Right lobe of liver (tissue), 6 donors: Measurements from ENCODE around the gene MT1M. TPM values are rescaled to one million over a fixed set of nuclear protein-coding genes. Genes with fewer than 3 reads are reported as not detected.
"Not testable (repeated sequence)": the region's sequence is repeated elsewhere in the genome, so short reads cannot be mapped to it uniquely, and the experiment has no call there.

Source experiments
- ATAC-seq, 4 donors: fragments of 200-7000 bp; cut with Tn5 transposase; one replicate each; pipeline ENCODE4 v1.9.1; 2020; ENCODE audit warnings: mild to moderate bottlenecking in 4 of 4, moderate library complexity in 4 of 4
- DNase-seq, 3 donors: peaks; one replicate each; pipeline ENCODE4 v3.0.0-alpha.2; 2020
- H3K27ac ChIP-seq, 3 donors: fragments of 200-600 bp; one replicate each; pipeline ENCODE4 v1.8.0; 2022
- H3K27me3 ChIP-seq, 2 donors: fragments of 200-600 bp; one replicate each; pipeline ENCODE4 v1.8.0; 2022
- H3K36me3 ChIP-seq, 4 donors: fragments of 200-600 bp; sonication (generic) in 1 of 4; one replicate each; pipeline versions ENCODE4 v1.5.1 to v1.8.0; 2017 to 2022; ENCODE audit warnings: control low read depth in 1 of 4
- H3K4me1 ChIP-seq, 4 donors: fragments of 200-600 bp; sonication (generic) in 1 of 4; one replicate each; pipeline versions ENCODE4 v1.5.1 to v1.8.0; 2017 to 2022; ENCODE audit warnings: control low read depth in 1 of 4
- H3K4me3 ChIP-seq, 3 donors: fragments of 200-600 bp; one replicate each; pipeline ENCODE4 v1.8.0; 2022
- H3K9me3 ChIP-seq, 4 donors: fragments of 200-600 bp; sonication (generic) in 1 of 4; one replicate each; pipeline versions ENCODE4 v1.5.1 to v1.8.0; 2017 to 2022; ENCODE audit warnings: control low read depth in 1 of 4
- POLR2A ChIP-seq: fragments of 450-650 bp; IDR thresholded peaks from one replicate; pipeline ENCODE4 v1.6.1; 2017; ENCODE audit warnings: antibody characterized with exemption, mild to moderate bottlenecking
- WGBS: methylation state at CpG from one replicate; pipeline ENCODE4 v1.1.6; 2018; ENCODE audit warnings: low coverage, low lambda C conversion rate; ENCODE audit not compliant: insufficient coverage; ENCODE audit errors: missing lambda C conversion rate; 5-methylcytosine and 5-hydroxymethylcytosine counted together
- intact Hi-C, 2 donors: fragments of 100-400 bp; cut with DNase I; formaldehyde crosslinking; loops; one replicate each; pipeline versions ENCODE4 v1.11.2 to v1.14.1; 2022
- long read RNA-seq: library from polyadenylated mRNA; unstranded; transcript quantifications from one replicate; pipeline ENCODE4 v2.0.0, GENCODE V29; 2019
- total RNA-seq, 6 experiments: library from RNA; depleted of rRNA in 2 of 6; stranded (reverse); fragments of >200 nt in 2 of 6; fragmentation: NEBNext Ultra II Directional in 3 of 6; extraction: Animal tissue kit (Norgen Biotek cat#: 25700) in 3 of 6; gene quantifications; one replicate each; pipeline versions ENCODE4 v1.1.0 to v1.2.4, GENCODE V29; 2016 to 2023
- TF ChIP-seq, protein P1 (sequence below), 4 donors: fragments of 200-600 bp in 3 of 4; fragments of 450-650 bp in 1 of 4; IDR thresholded peaks; one replicate each; pipeline versions ENCODE4 v1.5.1 to v1.8.0; 2016 to 2022; ENCODE audit warnings: antibody characterized with exemption in 4 of 4, mild to moderate bottlenecking in 2 of 4
- donor health status: DM: no; HTN: yes; CAD: no.
- donor health status: DM: no; HTN: no; CAD: no.
- donor health status: DM: no; HTN: no; CAD: no.
- donor health status: DM: no; HTN: yes; CAD: no.
- donor health status: DM: no; HTN: yes; CAD: no.

MT1M gene
- 100 to 1,000 TPM in 3 of 6 experiments, 10 to 100 TPM in 2, 1 to 10 TPM in 1; 8.6 to 569 (median 84.5) TPM for total RNA-seq
- long read RNA-seq, transcript MT1M-201 (3 exons, 829 nt) = major isoform, 69 of 74 reads
- long read RNA-seq, partial matches to known transcripts = 0 of 74 reads
- long read RNA-seq, other reads (novel, unspliced or antisense) = 5 of 74 reads

GRCh38 chr16:56632156-56632847, at the start of gene MT1M:
Gene MT1M (plus strand): TSS chr16:56632659. CDS start chr16:56632732, 73 bp downstream.
- no peaks in the 10 kb centered on the region for H3K9me3 ChIP-seq
- peak; percentile 78 to 95 (median 88) for ATAC-seq
- H3K4me1 ChIP-seq = peaks cover 0 to 11% (median 0%) of the 10 kb centered on the region in 4 donors
- intact Hi-C loops = no loop called here
- 5% methylated on average over 21 of the region's 61 CpGs for WGBS
- H3K27me3 ChIP-seq = no peaks in the 10 kb centered on the region
- H3K36me3 ChIP-seq = no peaks in the 10 kb centered on the region
- TF ChIP-seq, protein P1, sequence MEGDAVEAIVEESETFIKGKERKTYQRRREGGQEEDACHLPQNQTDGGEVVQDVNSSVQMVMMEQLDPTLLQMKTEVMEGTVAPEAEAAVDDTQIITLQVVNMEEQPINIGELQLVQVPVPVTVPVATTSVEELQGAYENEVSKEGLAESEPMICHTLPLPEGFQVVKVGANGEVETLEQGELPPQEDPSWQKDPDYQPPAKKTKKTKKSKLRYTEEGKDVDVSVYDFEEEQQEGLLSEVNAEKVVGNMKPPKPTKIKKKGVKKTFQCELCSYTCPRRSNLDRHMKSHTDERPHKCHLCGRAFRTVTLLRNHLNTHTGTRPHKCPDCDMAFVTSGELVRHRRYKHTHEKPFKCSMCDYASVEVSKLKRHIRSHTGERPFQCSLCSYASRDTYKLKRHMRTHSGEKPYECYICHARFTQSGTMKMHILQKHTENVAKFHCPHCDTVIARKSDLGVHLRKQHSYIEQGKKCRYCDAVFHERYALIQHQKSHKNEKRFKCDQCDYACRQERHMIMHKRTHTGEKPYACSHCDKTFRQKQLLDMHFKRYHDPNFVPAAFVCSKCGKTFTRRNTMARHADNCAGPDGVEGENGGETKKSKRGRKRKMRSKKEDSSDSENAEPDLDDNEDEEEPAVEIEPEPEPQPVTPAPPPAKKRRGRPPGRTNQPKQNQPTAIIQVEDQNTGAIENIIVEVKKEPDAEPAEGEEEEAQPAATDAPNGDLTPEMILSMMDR (IDR thresholded peaks at IDR 0.05) = no peak
- TF ChIP-seq POLR2A = peak; percentile 80
- H3K4me3 ChIP-seq = peak within 1 kb of the TSS; percentile 49 to 65 (median 60)
- peak; percentile 72 to 94 (median 94) for DNase-seq
- H3K27ac ChIP-seq = peak within 1 kb of the TSS; percentile 63 to 83 (median 68)

GRCh38 chr16:56582911-56583310, 49.5 kb upstream of the MT1M start:
- DNase-seq, intact Hi-C loops, H3K9me3 ChIP-seq, H3K4me3 ChIP-seq, H3K27ac ChIP-seq, H3K36me3 ChIP-seq, H3K4me1 ChIP-seq, H3K27me3 ChIP-seq, ATAC-seq: not testable (repeated sequence)
- 50% methylated on average over 1 of the region's 2 CpGs for WGBS

DNA sequence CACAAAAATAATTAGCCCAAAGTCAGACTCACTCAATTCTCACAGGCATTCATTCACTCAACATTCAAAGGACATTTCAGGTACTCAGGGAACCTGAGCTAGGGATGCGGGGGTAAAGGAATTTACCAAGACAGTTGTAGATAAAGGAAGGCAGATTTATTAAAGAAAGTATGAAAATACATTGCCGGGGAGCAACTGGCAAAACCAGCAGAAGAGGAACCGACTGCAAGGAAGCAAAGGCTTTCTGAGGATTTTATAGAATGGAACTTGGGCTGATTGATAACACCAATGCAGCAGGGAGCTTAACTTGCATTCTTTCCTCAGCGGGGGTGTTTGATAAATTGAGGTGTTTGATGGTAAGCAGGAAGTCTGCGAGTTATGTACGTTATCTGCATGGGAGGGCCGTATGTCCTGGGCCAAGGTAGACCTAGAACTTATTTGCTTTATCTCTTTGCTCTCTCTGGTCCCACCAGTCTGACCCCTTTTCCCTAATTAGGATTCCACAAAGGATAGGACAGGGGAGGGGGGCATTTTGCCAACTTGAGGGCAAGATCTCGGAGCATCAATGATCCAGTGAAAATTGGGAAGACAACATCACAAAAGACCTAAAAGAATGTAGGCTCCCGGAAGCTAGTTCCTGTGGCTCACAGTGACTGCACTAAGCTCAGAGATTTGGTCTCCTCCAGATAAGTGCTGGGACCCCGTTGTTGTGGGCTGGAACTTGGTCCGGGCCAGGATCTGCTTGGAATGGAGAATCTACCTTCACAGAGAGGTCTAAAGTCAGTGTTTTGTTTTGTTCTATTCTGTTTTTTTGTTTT, 48.9 kb upstream of the MT1M start:
- intact Hi-C loops = no loop called here
- no peaks in the 10 kb centered on the region for H3K36me3 ChIP-seq
- no peak overlapping the region for H3K27ac ChIP-seq
- no peaks in the 10 kb centered on the region for H3K9me3 ChIP-seq
- no peaks in the 10 kb centered on the region for H3K27me3 ChIP-seq
- WGBS = 63% methylated on average over 10 of the region's 11 CpGs
- no peak overlapping the region for H3K4me3 ChIP-seq
- DNase-seq (no peak), ATAC-seq (no peak)
- TF ChIP-seq, protein P1 (IDR thresholded peaks at IDR 0.05) = no peak
- TF ChIP-seq POLR2A = no peak
- H3K4me1 ChIP-seq = no peaks in the 10 kb centered on the region

- ATAC-seq = no peak
- H3K4me1 ChIP-seq = peaks cover 0 to 5% (median 0%) of the 10 kb centered on the region in 4 donors
- H3K27me3 ChIP-seq = no peaks in the 10 kb centered on the region
- H3K4me3 ChIP-seq = no peak overlapping the region
- no peak for DNase-seq
- H3K27ac ChIP-seq = no peak overlapping the region
- H3K9me3 ChIP-seq = no peaks in the 10 kb centered on the region
- TF ChIP-seq POLR2A = no peak
- TF ChIP-seq, protein P1 (IDR thresholded peaks at IDR 0.05) = no peak
- no peaks in the 10 kb centered on the region for H3K36me3 ChIP-seq
- WGBS = 82% methylated on average over 6 of the region's 11 CpGs
- intact Hi-C loops = no loop called here
Observed at GRCh38 chr16:56584276-56584675, 48.2 kb upstream of the MT1M start.

DNA sequence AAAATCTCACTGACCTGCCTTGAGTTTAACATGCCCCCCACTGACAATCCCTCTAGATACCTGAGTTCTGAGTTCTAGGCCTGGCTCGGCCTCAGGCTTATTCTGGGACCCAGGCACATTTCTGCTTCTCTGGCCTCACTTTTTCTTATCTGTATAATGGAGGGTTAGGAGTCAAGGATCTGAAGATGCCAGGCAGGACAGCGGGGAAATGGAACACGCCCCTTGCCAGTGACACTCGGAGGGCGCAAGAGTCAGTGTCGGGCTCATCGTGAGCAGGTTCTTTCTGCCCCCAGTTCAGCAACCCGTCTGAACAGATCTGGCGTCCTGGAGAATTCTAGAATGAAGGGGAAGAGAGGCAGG, 43.7 kb upstream of the MT1M start:
- no peak for DNase-seq
- TF ChIP-seq, protein P1 (IDR thresholded peaks at IDR 0.05) = no peak
- no peak for TF ChIP-seq POLR2A
- H3K9me3 ChIP-seq = no peaks in the 10 kb centered on the region
- no peak overlapping the region for H3K27ac ChIP-seq
- H3K4me1 ChIP-seq = peaks cover 0 to 9% (median 0%) of the 10 kb centered on the region in 4 donors
- H3K36me3 ChIP-seq = no peaks in the 10 kb centered on the region
- peak overlapping the region in 1 of 3 donors; percentile 18 for H3K4me3 ChIP-seq
- intact Hi-C loops = no loop called here
- no peaks in the 10 kb centered on the region for H3K27me3 ChIP-seq
- no peak for ATAC-seq
- 47% methylated on average over 9 of the region's 9 CpGs for WGBS
